Fibroblast of pulmonary artery (primary cell): ENCODE data around the gene CACNA1C.

Source experiments
- DNase-seq: peaks from one replicate; pipeline ENCODE4 v3.0.0-alpha.2; 2010; ENCODE audit warnings: low read depth
- H3K4me3 ChIP-seq: replicated peaks from 2 replicates; pipeline ENCODE4 v1.5.1; 2011; ENCODE audit warnings: low read depth, mild to moderate bottlenecking, control low read depth, low read length, moderate library complexity
- CTCF ChIP-seq: IDR thresholded peaks from 2 replicates; pipeline ENCODE4 v1.5.1; 2011; ENCODE audit warnings: mild to moderate bottlenecking, control low read depth, low read length, inconsistent platforms; ENCODE audit errors: missing control alignments

Gene CACNA1C

GRCh38 chr12:2183556-2184541, 131.1 kb downstream of the CACNA1C start:
- peak; percentile 36 for TF ChIP-seq CTCF
- peak; percentile 40 for DNase-seq

GRCh38 chr12:2185751-2186341, 133.1 kb downstream of the CACNA1C start:
- no peak for DNase-seq
- H3K4me3 ChIP-seq: no peak overlapping the region
- TF ChIP-seq CTCF: no peak

More at GRCh38 chr12:2183556-2184541, 131.1 kb downstream of the CACNA1C start:
- no peak overlapping the region for H3K4me3 ChIP-seq

GRCh38 chr12:2187195-2187945, 134.6 kb downstream of the CACNA1C start:
- no peak overlapping the region for H3K4me3 ChIP-seq
- TF ChIP-seq CTCF: no peak
- DNase-seq: no peak

- H3K4me3 ChIP-seq: no peak overlapping the region
- TF ChIP-seq CTCF: no peak
- DNase-seq: no peak
Observed at GRCh38 chr12:2190085-2190484, 137.3 kb downstream of the CACNA1C start.

GRCh38 chr12:2190896-2191533, 138.2 kb downstream of the CACNA1C start:
- no peak for TF ChIP-seq CTCF
- H3K4me3 ChIP-seq: no peak overlapping the region
- no peak for DNase-seq

- no peak overlapping the region for H3K4me3 ChIP-seq
- no peak for TF ChIP-seq CTCF
- DNase-seq: no peak
Observed at GRCh38 chr12:2191534-2192153, 138.9 kb downstream of the CACNA1C start.
